Endometrium (tissue), 2 donors: ENCODE results near the gene CBX4.

Source experiments
- FAIRE-seq: peaks from 2 replicates; lab custom pipeline; 2012; peaks lifted over from hg19 to GRCh38; lab: Jason Lieb, UNC
- donor health status: control.
- donor health status: control.

Gene CBX4

GRCh38 chr17:79841369-79842135, 2.3 kb upstream of the CBX4 start:
- FAIRE-seq = no peak

GRCh38 chr17:79840989-79841286, 1.7 kb upstream of the CBX4 start:
- FAIRE-seq = no peak

GRCh38 chr17:79840269-79840988, 1.2 kb upstream of the CBX4 start:
- FAIRE-seq = no peak

- FAIRE-seq = no peak
These were observed 542 bp downstream of the CBX4 start for GRCh38 chr17:79838522-79839274.

- no peak for FAIRE-seq
These were observed 1.2 kb downstream of the CBX4 start for GRCh38 chr17:79837888-79838521.

- FAIRE-seq = no peak
These were observed 2.0 kb downstream of the CBX4 start for GRCh38 chr17:79836972-79837887.

GRCh38 chr17:79836510-79836971, 2.7 kb downstream of the CBX4 start:
- no peak for FAIRE-seq

GRCh38 chr17:79835953-79836509, 3.2 kb downstream of the CBX4 start:
- no peak for FAIRE-seq

GRCh38 chr17:79835470-79835899, 3.8 kb downstream of the CBX4 start:
- no peak for FAIRE-seq

GRCh38 chr17:79834565-79835469, 4.4 kb downstream of the CBX4 start:
- no peak for FAIRE-seq

GRCh38 chr17:79833744-79834564, 5.3 kb downstream of the CBX4 start:
- no peak for FAIRE-seq

GRCh38 chr17:79833110-79833450, 6.2 kb downstream of the CBX4 start:
- no peak for FAIRE-seq

GRCh38 chr17:79832218-79833109, 6.8 kb downstream of the CBX4 start:
- FAIRE-seq = no peak

- no peak for FAIRE-seq
These were observed 7.7 kb downstream of the CBX4 start for GRCh38 chr17:79831265-79832217.

GRCh38 chr17:79830763-79831264, 8.4 kb downstream of the CBX4 start:
- FAIRE-seq = no peak

- FAIRE-seq = no peak
These were observed 8.9 kb downstream of the CBX4 start for GRCh38 chr17:79830303-79830702.

- no peak for FAIRE-seq
These were observed 9.8 kb downstream of the CBX4 start for GRCh38 chr17:79829457-79829856.
